GM10266 (cell line): Measurements from ENCODE around the gene KLHDC4.

Experiments
- DNase-seq: peaks from one replicate; pipeline ENCODE4 v3.0.0; 2012; ENCODE audit errors: extremely low spot score
- CTCF ChIP-seq: IDR thresholded peaks from 2 replicates; pipeline ENCODE4 v1.5.1; 2012; ENCODE audit warnings: mild to moderate bottlenecking, low read depth; ENCODE audit not compliant: control insufficient read depth, insufficient read depth; ENCODE audit errors: missing control alignments

The KLHDC4 gene

GRCh38 chr16:87690911-87691685, 74.7 kb downstream of the KLHDC4 start:
- no peak for DNase-seq
- TF ChIP-seq CTCF: no peak

GRCh38 chr16:87689956-87690465, 75.8 kb downstream of the KLHDC4 start:
- DNase-seq: no peak
- no peak for TF ChIP-seq CTCF

GRCh38 chr16:87688876-87689815, 76.6 kb downstream of the KLHDC4 start:
- TF ChIP-seq CTCF: no peak
- no peak for DNase-seq

- no peak for TF ChIP-seq CTCF
- DNase-seq: no peak
These were observed 77.7 kb downstream of the KLHDC4 start for GRCh38 chr16:87687998-87688529.

GRCh38 chr16:87687126-87687910, 78.5 kb downstream of the KLHDC4 start:
- TF ChIP-seq CTCF: no peak
- DNase-seq: no peak

GRCh38 chr16:87686697-87687096, 79.1 kb downstream of the KLHDC4 start:
- no peak for TF ChIP-seq CTCF
- DNase-seq: no peak
